Peyer's patch (tissue), 4 donors: ENCODE results near the gene PDIA5.

Experiments
- CTCF ChIP-seq, 6 experiments: fragments of 450-650 bp in 4 of 6; fragments of 200-600 bp in 2 of 6; sonication (generic) in 1 of 6; IDR thresholded peaks; one replicate each; pipeline ENCODE4 v1.5.1; 2017 to 2019; ENCODE audit warnings: antibody characterized with exemption in 6 of 6, mild to moderate bottlenecking in 3 of 6, moderate library complexity in 1 of 6
- POLR2A ChIP-seq, 2 donors: fragments of 450-650 bp; IDR thresholded peaks; one replicate each; pipeline ENCODE4 v1.5.1; 2017; ENCODE audit warnings: antibody characterized with exemption in 2 of 2, mild to moderate bottlenecking in 2 of 2, moderate library complexity in 2 of 2

GRCh38 chr3:123031051-123031450 is 35.8 kb upstream of the PDIA5 start:
- TF ChIP-seq CTCF (IDR thresholded peaks at IDR 0.05) (no peak), POLR2A (IDR thresholded peaks at IDR 0.05) (no peak)
